Prostate gland (tissue), 2 donors: ENCODE data around the gene DSTYK.

Experiments
- POLR2A ChIP-seq: fragments of 450-650 bp; IDR thresholded peaks from one replicate; pipeline ENCODE4 v1.6.1; 2016; ENCODE audit warnings: antibody characterized with exemption, mild to moderate bottlenecking
- TF ChIP-seq, protein P1 (sequence below), 4 experiments: fragments of 200-600 bp in 2 of 4; fragments of 450-650 bp in 2 of 4; sonication (generic) in 2 of 4; IDR thresholded peaks; 1 replicate in 3 of 4; 2 replicates in 1 of 4; pipeline ENCODE4 v1.5.1; 2016 to 2019; ENCODE audit warnings: antibody characterized with exemption in 4 of 4, mild to moderate bottlenecking in 2 of 4, moderate library complexity in 2 of 4

DNA sequence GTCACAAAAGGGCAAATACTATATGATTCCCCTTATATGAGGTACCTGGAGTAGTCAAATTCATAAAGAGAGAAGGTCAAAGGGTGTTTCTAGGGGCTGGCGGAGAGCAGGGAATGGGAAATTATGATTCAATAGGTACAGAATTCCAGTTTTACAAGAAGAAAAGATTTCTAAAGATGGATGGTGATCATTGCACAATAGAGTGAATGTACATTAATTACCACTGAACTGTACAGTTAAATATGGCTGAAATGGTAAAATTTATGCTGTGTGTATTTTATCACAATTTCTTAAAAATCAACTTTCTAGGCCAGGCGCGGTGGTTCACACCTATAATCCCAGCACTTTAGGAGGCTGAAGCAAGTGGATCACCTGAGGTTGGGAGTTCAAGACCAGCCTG is 109.1 kb downstream of the DSTYK start:
- TF ChIP-seq POLR2A, result no peak
- TF ChIP-seq, protein P1, sequence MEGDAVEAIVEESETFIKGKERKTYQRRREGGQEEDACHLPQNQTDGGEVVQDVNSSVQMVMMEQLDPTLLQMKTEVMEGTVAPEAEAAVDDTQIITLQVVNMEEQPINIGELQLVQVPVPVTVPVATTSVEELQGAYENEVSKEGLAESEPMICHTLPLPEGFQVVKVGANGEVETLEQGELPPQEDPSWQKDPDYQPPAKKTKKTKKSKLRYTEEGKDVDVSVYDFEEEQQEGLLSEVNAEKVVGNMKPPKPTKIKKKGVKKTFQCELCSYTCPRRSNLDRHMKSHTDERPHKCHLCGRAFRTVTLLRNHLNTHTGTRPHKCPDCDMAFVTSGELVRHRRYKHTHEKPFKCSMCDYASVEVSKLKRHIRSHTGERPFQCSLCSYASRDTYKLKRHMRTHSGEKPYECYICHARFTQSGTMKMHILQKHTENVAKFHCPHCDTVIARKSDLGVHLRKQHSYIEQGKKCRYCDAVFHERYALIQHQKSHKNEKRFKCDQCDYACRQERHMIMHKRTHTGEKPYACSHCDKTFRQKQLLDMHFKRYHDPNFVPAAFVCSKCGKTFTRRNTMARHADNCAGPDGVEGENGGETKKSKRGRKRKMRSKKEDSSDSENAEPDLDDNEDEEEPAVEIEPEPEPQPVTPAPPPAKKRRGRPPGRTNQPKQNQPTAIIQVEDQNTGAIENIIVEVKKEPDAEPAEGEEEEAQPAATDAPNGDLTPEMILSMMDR (IDR thresholded peaks at IDR 0.05), result no peak
